Stimulated activated CD4-positive, alpha-beta T cell treated with anti-CD3 and anti-CD28 coated beads, TNF-alpha, amount 100 ng/mL, for 24 hours (primary cell): Measurements from ENCODE around the gene GABRR2.

Experiments
- DNase-seq, 3 experiments: peaks; one replicate each; pipeline ENCODE4 v3.0.0-alpha.2; 2020; ENCODE audit warnings: low read depth in 3 of 3

Gene GABRR2

DNA sequence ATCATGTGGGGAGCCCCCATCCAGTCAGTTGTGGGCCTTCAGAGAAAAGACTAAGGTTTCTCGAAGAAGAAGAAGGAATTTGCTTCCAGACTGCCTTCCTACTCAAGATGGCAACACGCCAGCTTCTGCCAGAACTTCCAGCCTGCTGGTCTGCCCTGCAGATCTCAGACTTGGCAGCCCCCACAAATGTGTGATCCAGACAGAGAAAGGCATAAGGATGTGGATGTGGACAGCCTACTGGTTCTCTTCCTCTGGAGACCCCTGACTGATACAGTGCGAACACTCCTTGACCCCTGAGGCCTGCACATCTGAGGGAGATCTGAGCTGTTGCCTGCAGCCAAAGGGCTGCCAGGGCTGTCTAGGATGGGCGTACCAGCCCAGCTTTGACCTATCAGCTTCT, 106.5 kb downstream of the GABRR2 start:
- DNase-seq, result no peak
